ENCODE data around the gene TACC2.

Gene TACC2

DNA sequence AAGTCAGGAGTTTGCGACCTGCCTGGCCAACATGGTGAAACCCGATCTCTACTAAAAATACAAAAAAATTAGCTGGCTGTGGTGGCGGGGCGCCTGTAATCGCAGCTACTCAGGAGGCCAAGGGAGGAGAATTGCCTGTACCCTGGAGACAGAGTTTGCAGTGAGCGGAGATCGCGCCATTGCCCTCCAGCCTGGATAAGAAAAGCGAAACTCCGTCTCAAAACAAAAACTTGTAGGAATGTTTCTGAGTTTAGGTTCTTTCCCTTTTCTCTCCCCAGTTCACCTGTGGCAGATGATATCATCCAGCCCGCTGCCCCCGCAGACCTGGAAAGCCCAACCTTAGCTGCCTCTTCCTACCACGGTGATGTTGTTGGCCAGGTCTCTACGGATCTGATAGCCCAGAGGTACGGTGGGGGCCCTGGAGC is 143.4 kb downstream of the TACC2 start:
- Mint-ChIP-seq H3K36me3 (ENCODE audit: low read depth) (peaks cover 42% of the 10 kb centered on the region), H3K4me3 (peak overlapping the region; percentile 25), H3K27me3 (ENCODE audit: low read depth, poor library complexity) (peaks cover 3% of the 10 kb centered on the region), H3K9me3 (peaks cover 1% of the 10 kb centered on the region), H3K4me1 (peaks cover 61% of the 10 kb centered on the region), H3K27ac (peak overlapping the region; percentile 81)
- DNase-seq = no peak
- TF ChIP-seq, protein P1, sequence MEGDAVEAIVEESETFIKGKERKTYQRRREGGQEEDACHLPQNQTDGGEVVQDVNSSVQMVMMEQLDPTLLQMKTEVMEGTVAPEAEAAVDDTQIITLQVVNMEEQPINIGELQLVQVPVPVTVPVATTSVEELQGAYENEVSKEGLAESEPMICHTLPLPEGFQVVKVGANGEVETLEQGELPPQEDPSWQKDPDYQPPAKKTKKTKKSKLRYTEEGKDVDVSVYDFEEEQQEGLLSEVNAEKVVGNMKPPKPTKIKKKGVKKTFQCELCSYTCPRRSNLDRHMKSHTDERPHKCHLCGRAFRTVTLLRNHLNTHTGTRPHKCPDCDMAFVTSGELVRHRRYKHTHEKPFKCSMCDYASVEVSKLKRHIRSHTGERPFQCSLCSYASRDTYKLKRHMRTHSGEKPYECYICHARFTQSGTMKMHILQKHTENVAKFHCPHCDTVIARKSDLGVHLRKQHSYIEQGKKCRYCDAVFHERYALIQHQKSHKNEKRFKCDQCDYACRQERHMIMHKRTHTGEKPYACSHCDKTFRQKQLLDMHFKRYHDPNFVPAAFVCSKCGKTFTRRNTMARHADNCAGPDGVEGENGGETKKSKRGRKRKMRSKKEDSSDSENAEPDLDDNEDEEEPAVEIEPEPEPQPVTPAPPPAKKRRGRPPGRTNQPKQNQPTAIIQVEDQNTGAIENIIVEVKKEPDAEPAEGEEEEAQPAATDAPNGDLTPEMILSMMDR (IDR thresholded peaks at IDR 0.05) = no peak

DNA sequence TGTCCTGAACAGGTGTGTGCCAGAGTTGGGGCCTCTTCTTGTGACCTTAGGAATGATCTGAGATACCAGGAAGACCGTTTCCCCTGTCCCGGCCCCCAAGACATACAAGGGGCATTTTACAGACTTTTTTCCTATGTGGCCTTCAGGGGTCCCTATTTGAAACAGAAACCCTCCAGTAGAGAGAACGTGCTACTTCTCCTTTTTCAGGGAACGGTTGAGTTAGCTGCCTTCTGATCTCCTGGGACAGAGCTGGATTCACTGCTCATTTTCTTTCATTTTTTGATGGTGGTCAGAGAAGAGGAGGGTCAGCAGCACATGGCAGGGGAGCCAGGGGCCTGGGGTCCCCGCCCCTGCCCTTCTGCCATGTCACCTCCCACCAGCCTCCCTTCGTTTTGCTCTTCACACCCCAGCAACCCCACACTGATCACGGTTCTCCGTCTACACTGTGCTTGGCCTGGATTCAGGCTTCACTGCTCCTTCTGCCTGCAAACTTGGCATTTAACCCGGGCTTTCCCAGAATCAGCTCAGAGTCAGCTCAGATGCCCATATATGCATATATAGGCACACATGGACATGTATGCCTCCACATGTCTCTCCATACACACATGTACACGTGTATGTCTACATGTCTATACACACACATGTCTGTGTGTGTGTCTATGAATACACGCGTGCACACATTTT is 144.1 kb downstream of the TACC2 start:
- Mint-ChIP-seq H3K27ac (peak overlapping the region; percentile 26), H3K27me3 (ENCODE audit: low read depth, poor library complexity) (peaks cover 3% of the 10 kb centered on the region), H3K9me3 (no peaks in the 10 kb centered on the region), H3K4me3 (peak overlapping the region; percentile 36), H3K4me1 (peaks cover 54% of the 10 kb centered on the region), H3K36me3 (ENCODE audit: low read depth) (peaks cover 42% of the 10 kb centered on the region)
- DNase-seq = no peak
- TF ChIP-seq, protein P1 (IDR thresholded peaks at IDR 0.05) = no peak

DNA sequence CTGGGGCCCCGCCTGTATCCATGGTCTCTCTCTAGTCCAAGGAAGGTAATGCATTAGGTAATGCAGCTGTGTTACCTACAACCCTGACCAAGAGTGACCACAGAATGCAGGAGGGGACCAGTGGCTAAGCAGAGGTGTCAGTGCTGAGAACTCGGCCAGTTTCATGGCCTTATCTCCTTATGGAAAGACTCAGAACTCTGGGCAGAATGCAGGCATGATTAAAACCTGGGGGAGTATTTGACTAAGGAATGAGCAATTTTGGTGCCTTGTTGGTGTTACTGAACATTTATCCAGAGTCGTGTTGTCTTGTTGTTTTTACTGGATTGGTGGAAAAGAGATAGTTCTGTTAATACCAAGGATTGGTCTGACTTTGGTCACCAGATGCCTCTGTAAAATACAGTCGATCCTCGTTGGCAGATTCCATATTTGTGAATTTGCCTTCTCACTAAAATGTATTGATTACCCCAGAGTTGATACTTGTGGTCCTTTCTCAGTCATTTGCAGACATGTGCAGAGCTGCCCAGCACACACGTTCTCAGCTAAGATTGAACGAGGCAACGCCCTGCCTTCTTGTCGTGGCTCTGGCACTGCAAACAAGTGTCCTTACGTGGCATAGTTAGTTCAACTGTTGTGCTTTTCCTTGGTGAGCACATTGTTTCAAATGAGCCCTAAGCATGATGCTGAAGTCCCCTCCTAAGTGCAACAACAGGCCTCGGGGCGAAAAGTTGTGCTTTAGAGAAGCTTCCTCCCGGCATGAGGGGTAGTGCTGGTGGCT is 146.5 kb downstream of the TACC2 start:
- H3K9me3 Mint-ChIP-seq = no peaks in the 10 kb centered on the region
- peak overlapping the region; percentile 1 for H3K4me3 Mint-ChIP-seq
- peaks cover 70% of the 10 kb centered on the region for H3K4me1 Mint-ChIP-seq
- peaks cover 3% of the 10 kb centered on the region for H3K27me3 Mint-ChIP-seq (ENCODE audit: low read depth, poor library complexity)
- no peak overlapping the region for H3K27ac Mint-ChIP-seq
- H3K36me3 Mint-ChIP-seq (ENCODE audit: low read depth) = peaks cover 44% of the 10 kb centered on the region
- DNase-seq = no peak
- TF ChIP-seq, protein P1 (IDR thresholded peaks at IDR 0.05) = no peak

DNA sequence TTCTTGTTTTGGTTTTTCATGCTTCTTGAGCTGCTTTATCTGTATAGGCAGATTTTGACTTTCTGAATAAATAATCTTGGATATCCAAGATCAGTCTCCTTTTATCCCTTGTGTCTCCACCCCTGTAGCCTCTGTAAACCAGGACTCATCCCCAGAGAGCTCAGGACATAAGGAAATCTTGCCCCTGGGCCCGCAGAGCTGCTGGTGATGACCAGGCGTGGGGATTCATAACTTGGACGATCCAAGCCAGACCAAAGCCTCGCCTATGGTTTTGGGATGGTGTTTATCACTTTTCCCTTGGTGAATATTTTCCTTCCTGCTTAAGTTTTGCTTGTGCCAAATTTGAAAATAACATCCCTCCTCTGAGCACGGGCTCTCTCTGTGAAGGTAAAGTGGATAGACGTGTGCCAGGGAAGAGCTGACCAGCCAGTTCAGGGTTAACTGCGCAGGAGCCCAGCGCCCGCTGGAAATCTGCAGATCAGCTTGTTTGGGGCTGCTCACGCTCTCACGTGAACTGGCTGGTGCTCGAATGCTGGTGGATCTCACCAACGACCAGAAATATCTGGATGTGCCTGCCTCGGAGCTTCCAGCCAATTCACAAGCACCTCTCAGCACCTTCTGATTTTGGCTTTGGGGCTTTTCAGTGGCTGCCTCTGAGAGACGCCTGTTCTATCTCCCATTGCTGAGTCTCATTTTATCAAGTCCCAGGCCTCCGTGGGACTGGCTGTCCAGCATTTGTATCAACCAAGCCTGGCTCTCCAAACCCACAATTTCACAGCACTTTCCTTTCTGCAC is 150.1 kb downstream of the TACC2 start:
- DNase-seq = no peak
- no peak overlapping the region for H3K4me3 Mint-ChIP-seq
- peak overlapping the region; percentile 81 for H3K27ac Mint-ChIP-seq
- H3K36me3 Mint-ChIP-seq (ENCODE audit: low read depth) = peaks cover 40% of the 10 kb centered on the region
- TF ChIP-seq, protein P1 (IDR thresholded peaks at IDR 0.05) = no peak
- peaks cover 1% of the 10 kb centered on the region for H3K9me3 Mint-ChIP-seq
- peaks cover 57% of the 10 kb centered on the region for H3K4me1 Mint-ChIP-seq
- peaks cover 3% of the 10 kb centered on the region for H3K27me3 Mint-ChIP-seq (ENCODE audit: low read depth, poor library complexity)

DNA sequence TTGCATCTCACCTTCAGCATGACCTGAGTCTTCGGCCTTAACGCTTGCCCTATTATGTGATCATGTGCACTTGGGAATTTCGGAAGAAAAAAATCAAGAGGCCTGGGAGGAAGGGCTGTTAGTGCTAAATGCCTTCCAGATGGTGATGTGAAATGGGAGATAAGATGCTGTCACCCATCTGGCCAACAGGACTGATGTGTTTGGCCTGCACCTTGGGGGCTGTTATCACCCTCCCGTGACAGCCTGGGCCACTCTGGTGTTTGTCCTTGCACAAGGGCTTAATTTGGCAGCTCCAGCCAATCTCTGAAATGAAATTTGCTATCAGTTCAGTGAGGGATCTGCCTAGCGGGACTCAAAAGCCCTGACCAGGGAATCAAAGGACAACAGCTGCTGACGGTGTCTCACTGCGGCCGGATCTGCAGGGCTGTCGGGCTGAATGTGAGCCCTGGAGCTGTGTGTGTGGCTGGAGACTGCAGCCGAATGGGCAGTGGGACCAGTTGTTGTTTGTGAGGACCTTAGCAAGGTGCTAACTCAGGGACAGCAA is 150.7 kb downstream of the TACC2 start:
- peaks cover 42% of the 10 kb centered on the region for H3K36me3 Mint-ChIP-seq (ENCODE audit: low read depth)
- H3K27me3 Mint-ChIP-seq (ENCODE audit: low read depth, poor library complexity) = peaks cover 3% of the 10 kb centered on the region
- peaks cover 51% of the 10 kb centered on the region for H3K4me1 Mint-ChIP-seq
- H3K9me3 Mint-ChIP-seq = peaks cover 8% of the 10 kb centered on the region
- TF ChIP-seq, protein P1 (IDR thresholded peaks at IDR 0.05) = no peak
- H3K4me3 Mint-ChIP-seq = no peak overlapping the region
- no peak for DNase-seq
- H3K27ac Mint-ChIP-seq = peak overlapping the region; percentile 81

Data from nephron progenitor cell (in vitro differentiated cells).